HG03565 (cell line): ENCODE results near the gene CCDC138.

Experiments
- ATAC-seq: cut with Tn5 transposase; IDR thresholded peaks from one replicate; pipeline ENCODE4 v1.9.1; 2021; ENCODE audit warnings: mild to moderate bottlenecking, moderate library complexity; ENCODE audit not compliant: unreplicated experiment

Gene CCDC138

DNA sequence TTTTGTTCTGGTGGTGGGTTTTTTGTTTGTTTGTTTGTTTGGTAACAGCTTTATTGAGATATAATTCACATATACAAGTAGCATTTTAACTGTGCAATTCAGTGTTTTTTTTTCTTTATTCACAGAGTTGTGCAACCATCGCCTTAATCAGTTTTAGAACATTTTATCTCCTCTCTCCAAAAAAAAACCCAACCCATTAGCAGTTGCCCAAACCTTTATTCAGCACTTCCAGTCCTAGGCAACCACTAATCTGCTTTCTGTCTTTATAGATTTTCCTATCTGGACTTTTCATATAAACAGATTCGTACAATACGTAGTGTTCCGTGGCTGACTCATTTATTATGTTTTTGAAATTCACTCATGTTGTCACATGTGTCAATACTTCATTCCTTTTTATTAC lies 38.7 kb downstream of the CCDC138 start:
- no peak for ATAC-seq

DNA sequence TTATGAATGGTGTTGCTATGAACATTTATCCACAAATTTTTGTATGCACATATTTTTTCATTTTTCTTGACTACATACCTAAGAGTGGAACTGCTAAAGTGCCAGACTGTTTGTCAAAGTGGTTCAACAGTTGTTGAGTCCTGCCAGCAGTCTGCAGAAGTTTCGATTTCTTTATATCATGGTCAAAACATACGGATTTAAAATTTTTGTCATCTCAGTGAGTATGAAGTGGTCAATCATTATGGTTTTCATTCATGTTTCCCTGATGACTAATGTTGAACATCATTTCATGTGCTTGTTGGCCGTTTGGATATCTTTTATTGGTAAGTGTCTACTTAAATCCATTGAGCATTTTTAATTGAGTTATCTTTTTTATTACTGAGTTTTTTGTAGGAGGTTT lies 39.2 kb downstream of the CCDC138 start:
- ATAC-seq, result no peak

DNA sequence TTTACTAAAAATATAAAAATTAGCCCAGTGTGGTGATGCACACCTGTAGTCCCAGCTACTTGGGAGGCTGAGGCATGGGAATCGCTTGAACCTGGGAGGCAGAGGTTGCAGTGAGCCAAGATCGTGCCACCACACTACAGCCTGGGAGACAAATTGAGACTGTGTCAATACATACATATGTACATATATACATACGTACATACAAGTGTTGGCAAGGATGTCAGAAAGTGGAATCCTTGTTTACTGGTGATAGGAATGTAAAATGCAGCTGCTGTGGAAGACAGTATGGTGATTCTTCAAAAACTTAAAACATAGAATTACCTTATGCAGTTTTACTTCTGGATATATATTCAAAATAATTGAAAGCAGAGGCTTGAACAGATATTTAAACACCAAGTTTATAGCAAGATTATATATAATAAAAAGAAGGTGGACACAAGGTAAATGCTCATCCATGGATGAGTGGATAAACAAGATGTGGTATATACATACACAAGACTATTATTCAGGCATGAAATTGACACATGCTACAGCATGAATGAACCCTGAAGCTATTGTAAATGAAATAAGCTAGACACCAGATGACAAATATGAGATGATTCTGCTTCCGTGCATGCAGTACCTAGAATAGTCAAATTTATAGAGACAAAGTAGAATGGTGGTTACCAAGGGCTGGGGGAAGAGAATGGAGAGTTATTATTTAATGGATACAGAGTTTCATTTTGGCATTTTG lies 43.2 kb downstream of the CCDC138 start:
- no peak for ATAC-seq

DNA sequence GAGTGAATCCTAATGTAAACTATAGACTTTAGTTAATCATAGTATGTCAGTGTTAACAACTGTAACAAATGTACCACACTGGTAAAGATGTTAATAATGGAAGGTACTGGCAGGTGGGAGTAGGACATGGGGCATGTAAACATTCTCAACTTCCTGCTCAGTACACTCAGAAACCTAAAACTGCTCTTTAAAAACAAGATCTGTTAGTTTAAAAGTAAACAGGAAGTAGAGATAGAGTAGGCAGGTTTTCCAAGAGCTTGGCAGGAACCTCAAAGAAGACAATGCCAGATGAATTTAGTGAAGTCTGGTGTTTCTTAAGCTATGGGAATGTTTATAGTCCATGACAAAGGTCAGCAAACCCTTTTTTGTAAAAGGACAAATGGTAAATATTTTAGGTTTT lies 46.6 kb downstream of the CCDC138 start:
- ATAC-seq, result no peak

DNA sequence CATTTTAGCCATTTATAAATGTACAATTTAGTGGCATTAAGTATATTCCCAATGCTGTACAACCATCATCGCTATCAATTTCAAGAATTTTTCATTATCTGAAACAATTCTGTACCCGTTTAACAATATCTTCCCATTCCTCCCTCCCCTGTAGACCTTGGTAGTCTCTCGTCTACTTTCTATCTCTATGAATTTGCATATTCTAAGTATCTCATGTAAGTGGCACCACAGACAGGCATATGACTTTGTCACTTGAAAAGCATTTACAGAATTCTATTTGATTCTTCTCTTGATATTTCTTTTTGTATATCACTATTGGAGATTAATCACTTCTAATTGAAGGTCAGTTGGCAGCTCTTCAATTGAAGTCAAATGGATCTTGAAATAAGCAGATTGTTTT lies 48.0 kb downstream of the CCDC138 start:
- ATAC-seq, result no peak

DNA sequence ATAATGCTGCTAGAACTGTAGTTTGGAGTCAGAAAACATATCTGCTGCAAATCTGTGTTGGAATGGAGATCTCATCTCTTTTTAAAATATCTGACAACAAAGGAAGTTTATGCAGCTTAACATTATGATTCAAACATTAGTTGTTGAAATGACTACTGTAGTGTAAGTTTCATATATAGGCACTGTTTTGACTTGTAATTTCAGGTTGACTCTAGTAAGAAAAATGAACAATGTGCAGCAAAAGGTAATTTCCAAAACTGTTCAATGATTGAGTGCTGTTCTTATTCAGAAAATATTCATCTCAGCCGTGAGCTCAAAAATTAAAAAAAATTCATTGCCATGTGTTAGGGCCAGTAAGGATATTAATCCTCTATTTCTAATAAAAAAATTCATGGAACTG lies 48.5 kb downstream of the CCDC138 start:
- ATAC-seq, result peak; percentile 55

DNA sequence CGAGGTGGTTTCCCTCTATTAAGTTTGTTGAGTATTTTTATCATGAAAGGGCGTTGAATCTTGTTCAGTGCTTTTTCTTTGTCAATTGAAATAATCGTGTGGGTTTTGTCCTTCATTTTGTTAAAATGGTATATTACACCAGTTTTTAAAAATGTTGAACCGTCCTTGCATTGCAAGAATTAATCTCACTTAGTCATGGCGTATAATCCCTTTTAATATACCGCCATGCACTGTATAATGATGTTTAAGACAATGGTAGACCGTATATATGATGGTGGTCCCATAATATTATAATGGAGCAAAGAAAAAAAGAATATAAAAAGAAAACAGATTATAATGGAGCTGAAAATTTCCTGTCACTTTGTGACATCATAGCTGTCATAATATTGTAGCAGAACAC lies 50.6 kb downstream of the CCDC138 start:
- no peak for ATAC-seq

DNA sequence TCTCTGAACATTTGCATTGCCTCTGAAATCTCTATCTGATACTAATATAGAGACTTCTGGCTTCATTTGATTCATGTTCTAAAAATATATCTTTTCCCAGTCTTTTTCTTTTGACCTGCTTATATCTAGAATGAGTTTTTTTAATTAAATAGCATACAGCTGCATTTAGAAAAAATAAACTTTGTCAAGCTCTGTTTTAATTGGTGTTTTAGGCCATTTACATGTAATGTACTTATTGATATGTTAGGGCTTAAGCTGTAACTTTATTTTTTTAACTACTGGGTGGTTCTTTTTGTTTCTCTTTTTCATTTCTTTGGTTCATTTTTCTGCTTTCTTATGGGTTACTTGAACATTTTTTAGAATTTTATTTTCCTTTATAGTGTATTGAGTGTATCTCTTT lies 54.9 kb downstream of the CCDC138 start:
- no peak for ATAC-seq

DNA sequence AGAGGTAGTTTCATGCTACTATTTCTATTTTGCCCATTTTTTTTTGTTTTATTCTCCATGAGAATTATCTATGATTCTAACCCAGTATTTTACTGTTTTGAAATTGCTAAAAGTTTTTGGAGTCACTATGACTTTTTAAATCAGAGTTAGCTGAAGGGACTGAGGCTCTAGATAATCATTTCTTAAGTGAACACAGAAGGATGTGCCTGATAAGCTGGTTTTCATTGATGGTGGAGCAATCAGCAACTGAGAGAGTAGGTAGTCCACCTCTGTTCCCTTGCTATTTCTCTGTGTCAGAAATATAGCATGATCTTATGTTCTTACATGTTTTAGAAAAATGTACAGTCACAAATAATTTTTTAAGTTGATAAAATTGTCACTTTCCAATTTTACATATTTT lies 59.4 kb downstream of the CCDC138 start:
- no peak for ATAC-seq

DNA sequence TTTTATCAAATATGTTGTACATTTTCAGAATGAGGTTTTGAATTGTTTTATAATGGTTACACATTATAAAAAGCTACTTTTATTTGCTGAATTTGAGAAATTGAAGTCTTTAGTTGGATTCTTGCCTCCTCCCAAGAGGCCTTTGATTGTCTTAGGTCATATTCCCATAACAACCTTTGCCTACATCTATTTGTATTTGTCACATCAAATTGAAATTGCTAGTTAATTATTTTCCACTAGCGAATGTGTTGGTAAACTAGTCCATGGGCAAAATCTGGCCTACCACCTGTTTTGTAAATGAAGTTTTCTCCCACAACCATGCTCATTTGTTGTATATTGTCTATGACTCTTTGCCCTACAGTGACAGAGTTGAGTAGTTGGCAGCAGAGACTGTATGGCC lies 60.4 kb downstream of the CCDC138 start:
- no peak for ATAC-seq

DNA sequence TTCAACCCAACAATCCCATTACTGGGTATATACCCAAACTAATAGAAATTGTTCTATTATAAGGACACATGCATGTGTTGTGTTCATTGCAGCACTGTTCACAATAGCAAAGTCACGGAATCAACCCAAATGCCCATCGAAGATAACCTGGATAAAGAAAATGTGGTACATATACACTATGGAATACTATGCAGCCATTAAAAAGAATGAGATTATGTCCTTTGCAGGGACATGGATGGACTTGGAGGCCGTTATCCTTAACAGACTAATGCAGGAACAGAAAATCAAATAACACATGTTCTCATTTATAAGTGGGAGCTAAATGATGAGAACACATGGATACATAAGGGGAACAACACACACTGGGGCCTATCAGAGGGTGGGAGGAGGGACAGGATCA lies 65.8 kb downstream of the CCDC138 start:
- ATAC-seq, result no peak

DNA sequence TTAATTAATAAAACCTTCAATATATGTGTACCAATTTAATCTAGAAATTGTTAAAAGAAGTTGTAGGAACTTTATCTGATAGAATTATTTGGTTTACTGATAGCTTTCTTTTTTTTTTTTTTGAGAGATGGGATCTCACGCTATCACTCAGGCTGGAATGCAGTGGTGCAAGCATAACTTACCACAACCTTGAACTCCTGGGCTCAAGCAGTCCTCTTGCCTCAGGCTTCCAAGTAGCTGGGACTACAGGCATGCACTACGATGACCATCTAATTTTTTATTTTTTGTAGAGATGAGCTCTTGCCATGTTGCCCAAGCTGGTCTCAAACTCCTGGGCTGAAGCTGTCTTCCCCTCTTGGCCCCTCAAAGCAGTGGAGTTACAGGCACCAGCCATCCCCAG lies 66.8 kb downstream of the CCDC138 start:
- no peak for ATAC-seq

DNA sequence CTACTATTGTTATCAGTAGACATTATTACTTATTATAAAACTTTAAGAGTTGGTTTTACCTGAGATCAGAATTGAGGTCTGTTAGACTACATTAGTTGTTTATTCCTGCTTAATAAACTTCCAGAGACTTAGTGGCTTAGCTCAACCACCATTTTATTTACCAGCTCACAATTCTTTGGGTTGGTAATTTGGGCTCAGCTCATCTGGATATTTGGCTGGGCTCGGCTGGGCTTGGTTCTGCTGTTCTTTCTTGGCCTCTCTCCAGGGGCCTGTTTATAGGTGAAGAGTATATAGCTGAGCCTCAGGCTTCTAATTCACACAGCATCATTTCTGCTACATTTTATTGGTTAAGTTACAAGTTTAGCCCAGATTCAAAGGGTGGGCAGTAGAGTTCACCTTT lies 67.9 kb downstream of the CCDC138 start:
- no peak for ATAC-seq

DNA sequence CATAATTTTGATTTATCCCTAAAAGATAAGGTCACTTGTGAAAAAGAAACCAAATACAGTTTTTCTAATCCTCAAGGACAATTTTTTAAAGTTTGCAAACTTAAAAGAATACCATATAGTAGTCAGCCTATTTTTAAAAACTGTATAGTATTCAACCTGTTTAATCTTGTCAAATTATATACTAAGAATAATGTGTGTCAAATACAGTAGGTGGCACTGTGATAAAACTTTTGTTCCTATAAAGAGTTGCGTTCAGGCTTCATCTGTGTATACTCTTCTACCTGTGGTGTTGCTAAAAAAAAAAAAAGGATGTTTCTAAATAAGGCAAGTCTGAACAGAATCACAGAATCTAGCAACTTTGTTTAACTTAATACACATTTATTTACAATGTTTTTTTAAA lies 68.6 kb downstream of the CCDC138 start:
- ATAC-seq, result no peak

DNA sequence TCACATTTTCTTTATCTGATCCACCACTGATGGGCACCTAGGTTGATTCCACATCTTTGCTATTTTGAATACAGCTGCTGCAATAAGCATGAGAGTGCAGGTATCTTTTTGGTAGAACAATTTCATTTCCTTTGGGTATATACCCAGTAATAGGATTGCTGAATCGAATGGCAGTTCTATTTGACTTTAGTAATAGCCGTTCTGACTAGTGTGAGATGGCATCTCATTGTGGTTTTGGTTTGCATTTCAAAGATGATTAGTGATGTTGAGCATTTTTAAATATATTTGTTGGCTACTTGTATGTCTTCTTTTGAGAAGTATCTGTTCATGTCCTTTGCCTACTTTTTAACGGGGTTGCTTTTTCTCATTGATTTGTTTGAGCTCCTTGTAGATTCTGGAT lies 72.3 kb downstream of the CCDC138 start:
- no peak for ATAC-seq

DNA sequence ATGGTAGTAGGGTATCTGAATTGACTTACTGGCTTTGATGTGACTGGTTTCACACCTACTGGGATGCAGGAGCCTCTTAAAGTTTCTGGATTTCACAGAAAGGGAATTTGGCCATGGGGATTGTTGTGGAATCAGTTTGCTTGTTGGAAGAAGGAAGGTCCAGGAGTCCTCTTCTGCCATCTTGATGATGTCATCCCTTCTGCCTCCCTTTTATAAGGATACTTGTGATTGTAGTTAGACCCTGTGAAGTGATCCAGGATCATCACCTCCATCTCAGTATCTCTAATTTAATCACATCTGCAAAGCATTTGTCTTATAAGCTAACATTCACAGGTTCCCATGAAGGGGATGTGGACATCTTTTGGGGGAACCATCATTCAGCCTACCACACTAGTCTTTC lies 79.5 kb downstream of the CCDC138 start:
- no peak for ATAC-seq

DNA sequence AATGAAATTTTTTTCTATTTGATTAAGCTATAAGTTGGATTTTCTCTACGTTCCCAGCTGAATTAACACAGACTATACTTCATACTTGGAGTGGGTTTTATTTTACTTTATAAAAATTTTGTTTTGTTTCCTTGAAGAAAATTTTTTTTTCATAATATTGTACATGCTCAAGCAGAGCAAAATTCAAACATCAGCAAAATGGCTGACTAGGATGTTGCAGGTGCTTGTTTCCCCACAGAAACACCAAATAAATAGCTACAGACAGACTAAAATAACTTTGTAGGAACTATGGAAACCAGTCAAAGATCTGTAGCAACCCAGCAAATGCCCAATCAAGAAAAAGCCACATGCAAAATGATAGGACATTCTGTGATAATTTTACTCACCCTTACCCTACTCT lies 82.3 kb downstream of the CCDC138 start:
- ATAC-seq, result no peak

DNA sequence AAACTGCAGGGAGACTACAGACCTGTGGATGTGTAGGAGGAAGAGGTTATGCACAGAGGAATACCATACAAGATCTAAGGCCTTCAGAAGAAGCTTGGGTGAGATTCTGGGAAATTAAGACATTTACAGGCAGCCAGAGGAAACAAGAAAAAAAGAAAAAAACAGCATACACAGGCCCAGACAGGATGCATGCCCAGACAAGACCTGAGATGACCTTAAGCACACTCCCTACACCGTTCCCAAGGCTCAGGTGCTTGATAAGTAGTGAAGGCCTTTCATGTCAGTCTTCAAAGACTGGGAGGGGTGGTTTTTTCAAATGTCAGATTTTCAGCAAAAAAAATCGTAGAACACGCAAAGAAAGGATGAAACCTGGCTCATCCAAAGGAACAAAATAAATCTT lies 83.0 kb downstream of the CCDC138 start:
- no peak for ATAC-seq

DNA sequence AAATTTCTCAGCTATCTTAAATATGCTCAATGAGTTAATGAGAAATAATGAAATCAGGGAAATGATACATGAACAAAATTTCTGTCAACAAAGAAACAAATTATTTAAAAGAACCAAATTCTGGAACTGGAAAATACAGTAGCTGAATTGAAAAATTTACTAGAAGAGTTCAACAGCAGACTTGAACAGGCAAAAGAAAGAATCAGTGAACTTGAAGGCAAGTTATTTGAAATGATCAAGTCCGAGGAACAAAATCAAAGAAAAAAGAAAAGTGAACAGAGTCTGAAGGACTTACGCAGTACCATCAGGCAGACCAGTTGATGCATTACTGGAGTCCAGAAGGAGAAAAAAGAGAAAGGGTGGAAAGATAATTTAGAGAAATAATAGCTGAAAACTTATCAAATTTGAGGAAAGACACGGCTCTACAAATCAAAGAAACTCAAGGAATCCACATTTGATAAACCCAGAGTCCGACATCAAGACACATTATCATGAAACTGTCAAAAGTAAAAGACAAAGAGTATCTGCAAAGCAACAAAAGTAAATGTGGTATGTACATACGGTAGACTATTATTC lies 83.6 kb downstream of the CCDC138 start:
- ATAC-seq, result no peak

DNA sequence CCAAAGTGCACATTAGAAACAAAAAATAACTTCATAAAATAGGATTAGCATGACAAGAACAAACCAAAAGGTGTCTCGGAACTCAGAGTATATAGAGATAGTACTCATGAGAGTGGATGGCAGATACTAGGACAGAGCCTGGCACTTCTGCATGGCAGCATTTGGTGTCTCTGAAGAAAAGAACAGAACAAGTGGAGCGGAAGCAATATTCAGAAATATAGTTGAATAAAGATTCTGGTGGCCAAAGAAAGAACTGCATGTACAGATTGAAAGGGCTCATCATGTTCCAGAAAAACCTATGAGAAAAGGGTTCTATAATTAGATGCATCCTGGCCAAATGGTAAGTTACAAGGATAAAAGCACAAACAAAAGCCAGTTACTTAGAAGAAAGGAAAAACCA lies 90.9 kb downstream of the CCDC138 start:
- ATAC-seq, result no peak

DNA sequence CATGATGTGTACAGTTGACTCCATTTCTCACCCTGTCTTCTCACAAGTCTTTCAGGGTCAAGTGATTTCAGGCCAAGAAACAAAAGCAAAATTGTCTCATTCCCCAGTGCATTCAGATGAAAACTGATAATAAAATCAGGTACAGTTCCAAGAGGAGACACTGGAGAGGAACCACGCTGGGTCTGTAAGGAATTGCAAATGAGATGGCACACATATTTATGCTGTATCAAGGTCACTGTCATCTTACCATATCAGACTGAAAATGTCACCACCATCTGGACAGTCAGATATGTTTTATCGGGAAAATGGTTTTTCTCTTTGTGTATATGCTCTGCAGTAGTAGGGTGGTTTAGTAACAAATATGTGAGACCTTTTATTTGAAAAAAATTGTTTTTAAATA lies 91.7 kb downstream of the CCDC138 start:
- ATAC-seq, result no peak

DNA sequence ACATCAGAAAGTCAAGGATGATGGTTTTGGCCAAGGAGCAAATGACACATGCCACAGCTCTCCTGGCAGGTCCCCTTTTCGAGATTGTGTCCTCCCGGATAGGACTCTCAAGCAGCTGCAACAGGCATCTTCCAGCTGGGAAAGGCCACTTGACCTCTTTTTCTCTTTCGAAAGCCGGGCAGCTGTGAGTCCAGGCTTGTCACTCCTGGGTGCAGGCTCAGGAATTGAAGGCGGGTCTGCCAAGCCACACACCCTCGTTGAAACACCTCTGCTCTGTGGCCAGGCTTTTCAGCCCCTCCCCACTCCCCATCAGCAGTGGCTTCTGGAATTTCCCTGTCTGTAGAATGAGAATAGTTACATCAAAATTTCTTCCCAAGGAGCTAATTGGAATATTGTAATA lies 98.0 kb downstream of the CCDC138 start:
- no peak for ATAC-seq

DNA sequence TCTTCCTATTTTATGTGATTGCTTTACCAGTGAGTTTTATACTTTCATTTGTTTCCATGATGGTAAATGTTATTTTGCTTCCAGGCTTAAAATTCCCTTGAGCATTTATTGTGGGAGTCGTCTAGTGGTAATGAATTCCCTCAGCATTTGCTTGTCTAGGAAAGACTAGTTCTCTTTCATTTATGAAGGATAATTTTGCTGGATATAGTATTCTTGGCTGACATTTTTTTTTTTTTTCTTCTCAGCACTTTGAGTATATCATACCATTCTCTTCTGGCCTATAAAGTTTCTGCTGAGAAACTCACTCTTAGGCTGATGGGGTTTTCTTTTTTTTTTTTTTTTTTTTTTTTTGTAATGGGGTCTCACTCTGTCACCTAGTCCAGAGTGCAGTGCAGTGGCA lies 103.3 kb downstream of the CCDC138 start:
- no peak for ATAC-seq
